Heart left ventricle (tissue), 13 donors: ENCODE results near the gene DMD.
"Not testable (repeated sequence)": the region's sequence is repeated elsewhere in the genome, so short reads cannot be mapped to it uniquely, and the experiment has no call there.

Experiments used
- CTCF ChIP-seq, 12 donors: fragments of 200-600 bp; sonication (generic) in 4 of 12; IDR thresholded peaks; one replicate each; pipeline versions ENCODE4 v1.5.0 to v1.8.0; 2018 to 2022; ENCODE audit warnings: antibody characterized with exemption in 12 of 12, mild to moderate bottlenecking in 5 of 12
- POLR2A ChIP-seq, 2 donors: fragments of 450-650 bp; IDR thresholded peaks; one replicate each; pipeline ENCODE4 v1.6.1; 2017; ENCODE audit warnings: antibody characterized with exemption in 2 of 2, mild to moderate bottlenecking in 2 of 2, moderate library complexity in 2 of 2
- donor health status: ischemic (EF 13 %, LVEDD 7.1; RV severe dilation, severe dysfunction).
- donor health status: DM: no; HTN: yes; CAD: no.
- donor health status: DM: no; HTN: no; CAD: no.
- donor health status: ischemic (EF 25% LVEDD 6.9; RV normal size, moderate dysfunction).
- donor health status: ischemic (EF 25% LVEDD 5.7; RV mildly dilated, moderate dysfunction).
- donor health status: ischemic (EF 35%, LVEDD 5.7; RV mildly dilated, moderate dysfunction).
- donor health status: nonischemic (EF 11% LVEDD 7.7; RV severe dilation, severe dysfunction).
- donor health status: DM: yes; HTN: yes; CAD: no.
- donor health status: PGD.
- donor health status: ischemic (EF 29% LVEDD 5.4; RV normal size, mild dysfunction).
- donor health status: nonischemic (EF 23%, LVEDD 6.1; RV moderate dilation, normal function).

GRCh38 chrX:32528451-32528850 lies 682.9 kb downstream of the DMD start:
- not testable (repeated sequence) for TF ChIP-seq CTCF, POLR2A (IDR thresholded peaks at IDR 0.05)
